Measurements from ENCODE around the gene SPATA33. TPM values are rescaled to one million over a fixed set of nuclear protein-coding genes. Genes with fewer than 3 reads are reported as not detected.

Gene SPATA33
- total RNA-seq, 1 experiment from 2014 or later, result 12.0 TPM

DNA sequence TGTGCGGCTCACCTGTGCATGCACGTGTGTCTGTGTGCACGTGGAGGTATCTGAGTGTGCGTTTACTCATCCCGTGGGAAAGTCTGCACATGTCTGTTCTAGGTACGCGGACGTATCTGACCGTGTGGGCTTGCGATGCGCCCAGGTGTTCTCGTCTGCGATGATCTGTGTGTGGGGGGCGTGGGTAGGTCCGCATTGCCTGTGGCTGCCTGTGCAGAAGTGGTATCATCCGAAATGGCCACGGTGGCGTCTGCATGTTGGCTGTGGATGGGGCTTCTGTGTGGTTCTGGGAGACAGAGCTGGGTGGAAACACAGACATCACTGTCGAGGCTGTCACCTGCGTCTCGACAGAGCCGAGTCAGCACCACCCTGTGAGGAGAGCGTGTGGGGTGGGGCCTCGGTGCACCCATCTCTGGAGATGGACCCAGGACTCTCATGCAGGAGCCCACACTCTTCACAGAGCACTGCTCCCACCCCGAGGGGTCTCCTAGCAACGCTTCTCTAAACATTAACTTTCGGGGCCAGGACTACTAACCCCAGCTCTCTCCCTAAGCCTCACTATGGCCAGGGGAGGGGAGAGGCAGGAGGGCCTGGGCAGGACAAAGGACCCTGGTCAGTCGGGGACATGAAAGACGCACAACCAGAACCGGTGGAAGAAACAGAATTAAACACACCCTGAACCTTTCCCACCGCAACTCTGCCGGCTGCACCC lies 35.8 kb upstream of the SPATA33 start:
- Mint-ChIP-seq H3K27ac (peak overlapping the region; percentile 41; the same call in 1 of the 2 replicates), H3K9me3 (no peaks in the 10 kb centered on the region), H3K27me3 (ENCODE audit: low read depth) (peaks cover 9% of the 10 kb centered on the region; the same call in 1 of the 2 replicates), H3K36me3 (no peaks in the 10 kb centered on the region), H3K4me1 (peaks cover 24% of the 10 kb centered on the region), H3K4me3 (no peak overlapping the region)
- ATAC-seq (no peak), DNase-seq (ENCODE audit: low spot score) (no peak)
- ChIA-PET POLR2A (no interaction called here), CTCF (interaction anchor here (0.9 to 1.9 kb wide), 3 partner anchors 20 to 22 kb away, joined by 3 to 7 read pairs (median 3); no protein-coding TSS in a partner anchor)
- no peak for TF ChIP-seq ZNF219 (CRISPR knock-in tag; IDR thresholded peaks at IDR 0.05; ENCODE audit: borderline replicate concordance)
- no peak for TF ChIP-seq E2F5 (CRISPR knock-in tag; IDR thresholded peaks at IDR 0.05)
- no peak for TF ChIP-seq FOXJ3 (CRISPR knock-in tag; IDR thresholded peaks at IDR 0.05; ENCODE audit: borderline replicate concordance)
- TF ChIP-seq SP1 (CRISPR knock-in tag; conservative IDR thresholded peaks at IDR 0.05), result no peak
- TF ChIP-seq PRRX2 (CRISPR knock-in tag; IDR thresholded peaks at IDR 0.05), result no peak
- TF ChIP-seq ATF1 (CRISPR knock-in tag; IDR thresholded peaks at IDR 0.05), result no peak

DNA sequence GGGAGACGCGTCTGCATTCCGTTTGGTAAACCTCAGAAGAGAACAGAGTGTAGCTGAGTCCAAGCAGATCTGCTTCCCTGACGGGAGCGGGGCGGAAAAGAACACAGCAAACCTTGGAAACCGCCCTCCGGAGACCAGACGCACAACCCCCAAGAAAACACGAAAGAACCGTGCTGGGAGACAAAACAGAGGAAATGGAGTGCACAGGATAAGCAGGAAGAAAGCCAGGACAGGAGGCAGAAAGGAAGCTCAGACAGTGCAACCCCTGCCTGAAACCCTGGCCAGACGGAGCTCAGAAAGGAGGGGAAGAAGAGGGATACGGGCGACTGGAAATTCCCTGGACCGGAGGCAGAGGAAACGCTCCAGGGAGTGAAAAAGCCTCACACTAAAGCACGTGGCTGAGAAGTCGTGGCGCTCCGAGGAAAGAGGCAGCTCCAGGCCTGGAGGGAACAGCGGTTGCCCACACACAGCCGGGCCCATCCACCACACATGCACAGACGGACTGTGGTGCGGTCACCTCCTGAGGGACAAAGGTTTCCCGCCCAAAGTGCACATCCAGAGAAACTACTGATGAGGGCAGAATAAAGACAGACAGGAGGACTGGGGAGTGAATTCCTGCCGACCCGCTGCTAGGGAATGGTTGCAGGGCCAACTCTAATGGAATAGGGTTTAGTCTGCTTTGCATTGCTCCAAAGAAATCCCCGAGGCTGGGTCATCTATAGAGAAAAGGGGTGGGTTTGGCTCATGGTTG lies 34.0 kb upstream of the SPATA33 start:
- ChIA-PET POLR2A (interaction anchor here (0.6 kb wide), 1 partner anchor 58 kb away, joined by 3 read pairs; no protein-coding TSS in a partner anchor), CTCF (interaction anchor here (1.2 to 3.6 kb wide), 5 partner anchors 9 to 48 kb away, joined by 3 to 14 read pairs (median 7); partner anchors contain the start of gene CPNE7)
- Mint-ChIP-seq H3K9me3 (no peaks in the 10 kb centered on the region), H3K36me3 (no peaks in the 10 kb centered on the region), H3K27ac (peak overlapping the region; percentile 16; the same call in 1 of the 2 replicates), H3K27me3 (ENCODE audit: low read depth) (peaks cover 9% of the 10 kb centered on the region; the same call in 1 of the 2 replicates), H3K4me1 (peaks cover 24% of the 10 kb centered on the region), H3K4me3 (no peak overlapping the region)
- TF ChIP-seq GTF2I (CRISPR knock-in tag; conservative IDR thresholded peaks at IDR 0.05) (no peak), OVOL2 (CRISPR knock-in tag; IDR thresholded peaks at IDR 0.05; ENCODE audit: borderline replicate concordance) (no peak), SP1 (CRISPR knock-in tag; conservative IDR thresholded peaks at IDR 0.05) (no peak), TEAD4 (CRISPR knock-in tag; IDR thresholded peaks at IDR 0.05) (no peak), ZNF232 (CRISPR knock-in tag; IDR thresholded peaks at IDR 0.05) (no peak), ZBTB21 (CRISPR knock-in tag; IDR thresholded peaks at IDR 0.05; ENCODE audit: borderline replicate concordance) (no peak)
- TF ChIP-seq, protein P1, sequence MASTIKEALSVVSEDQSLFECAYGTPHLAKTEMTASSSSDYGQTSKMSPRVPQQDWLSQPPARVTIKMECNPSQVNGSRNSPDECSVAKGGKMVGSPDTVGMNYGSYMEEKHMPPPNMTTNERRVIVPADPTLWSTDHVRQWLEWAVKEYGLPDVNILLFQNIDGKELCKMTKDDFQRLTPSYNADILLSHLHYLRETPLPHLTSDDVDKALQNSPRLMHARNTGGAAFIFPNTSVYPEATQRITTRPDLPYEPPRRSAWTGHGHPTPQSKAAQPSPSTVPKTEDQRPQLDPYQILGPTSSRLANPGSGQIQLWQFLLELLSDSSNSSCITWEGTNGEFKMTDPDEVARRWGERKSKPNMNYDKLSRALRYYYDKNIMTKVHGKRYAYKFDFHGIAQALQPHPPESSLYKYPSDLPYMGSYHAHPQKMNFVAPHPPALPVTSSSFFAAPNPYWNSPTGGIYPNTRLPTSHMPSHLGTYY (CRISPR knock-in tag; IDR thresholded peaks at IDR 0.05), result no peak
- TF ChIP-seq, protein P2, sequence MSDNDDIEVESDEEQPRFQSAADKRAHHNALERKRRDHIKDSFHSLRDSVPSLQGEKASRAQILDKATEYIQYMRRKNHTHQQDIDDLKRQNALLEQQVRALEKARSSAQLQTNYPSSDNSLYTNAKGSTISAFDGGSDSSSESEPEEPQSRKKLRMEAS (CRISPR knock-in tag; IDR thresholded peaks at IDR 0.05), result peak; percentile 57; the same call in 1 of the 2 replicates
- peak; percentile 19; the same call in 1 of the 2 replicates for ATAC-seq
- DNase-seq (ENCODE audit: low spot score), result no peak

GRCh38 chr16:89624777-89625761 lies 32.6 kb upstream of the SPATA33 start:
- ATAC-seq (no peak), DNase-seq (ENCODE audit: low spot score) (no peak)
- no peaks in the 10 kb centered on the region for H3K36me3 Mint-ChIP-seq
- ChIA-PET CTCF (interaction anchor here (2.2 to 3.6 kb wide), 2 partner anchors 10 to 16 kb away, joined by 13 to 14 read pairs; no protein-coding TSS in a partner anchor), POLR2A (no interaction called here)
- no peak overlapping the region for H3K4me3 Mint-ChIP-seq
- peaks cover 20% of the 10 kb centered on the region for H3K4me1 Mint-ChIP-seq
- H3K9me3 Mint-ChIP-seq, result peaks cover 1% of the 10 kb centered on the region; the same call in 1 of the 2 replicates
- no peak overlapping the region; the same call in 1 of the 2 replicates for H3K27ac Mint-ChIP-seq
- peaks cover 9% of the 10 kb centered on the region; the same call in 1 of the 2 replicates for H3K27me3 Mint-ChIP-seq (ENCODE audit: low read depth)
- TF ChIP-seq ATF3 (CRISPR knock-in tag; conservative IDR thresholded peaks at IDR 0.05), result no peak
- no peak for TF ChIP-seq ELF4 (CRISPR knock-in tag; IDR thresholded peaks at IDR 0.05; ENCODE audit: low read depth)
- no peak for TF ChIP-seq CTCF (IDR thresholded peaks at IDR 0.05)
- no peak for TF ChIP-seq PRRX2 (CRISPR knock-in tag; IDR thresholded peaks at IDR 0.05)
- no peak for TF ChIP-seq SOX15 (CRISPR knock-in tag; IDR thresholded peaks at IDR 0.05)
- TF ChIP-seq TEAD4 (CRISPR knock-in tag; IDR thresholded peaks at IDR 0.05), result no peak
- TF ChIP-seq ZNF138 (CRISPR knock-in tag; conservative IDR thresholded peaks at IDR 0.05), result no peak
- TF ChIP-seq, protein P3, sequence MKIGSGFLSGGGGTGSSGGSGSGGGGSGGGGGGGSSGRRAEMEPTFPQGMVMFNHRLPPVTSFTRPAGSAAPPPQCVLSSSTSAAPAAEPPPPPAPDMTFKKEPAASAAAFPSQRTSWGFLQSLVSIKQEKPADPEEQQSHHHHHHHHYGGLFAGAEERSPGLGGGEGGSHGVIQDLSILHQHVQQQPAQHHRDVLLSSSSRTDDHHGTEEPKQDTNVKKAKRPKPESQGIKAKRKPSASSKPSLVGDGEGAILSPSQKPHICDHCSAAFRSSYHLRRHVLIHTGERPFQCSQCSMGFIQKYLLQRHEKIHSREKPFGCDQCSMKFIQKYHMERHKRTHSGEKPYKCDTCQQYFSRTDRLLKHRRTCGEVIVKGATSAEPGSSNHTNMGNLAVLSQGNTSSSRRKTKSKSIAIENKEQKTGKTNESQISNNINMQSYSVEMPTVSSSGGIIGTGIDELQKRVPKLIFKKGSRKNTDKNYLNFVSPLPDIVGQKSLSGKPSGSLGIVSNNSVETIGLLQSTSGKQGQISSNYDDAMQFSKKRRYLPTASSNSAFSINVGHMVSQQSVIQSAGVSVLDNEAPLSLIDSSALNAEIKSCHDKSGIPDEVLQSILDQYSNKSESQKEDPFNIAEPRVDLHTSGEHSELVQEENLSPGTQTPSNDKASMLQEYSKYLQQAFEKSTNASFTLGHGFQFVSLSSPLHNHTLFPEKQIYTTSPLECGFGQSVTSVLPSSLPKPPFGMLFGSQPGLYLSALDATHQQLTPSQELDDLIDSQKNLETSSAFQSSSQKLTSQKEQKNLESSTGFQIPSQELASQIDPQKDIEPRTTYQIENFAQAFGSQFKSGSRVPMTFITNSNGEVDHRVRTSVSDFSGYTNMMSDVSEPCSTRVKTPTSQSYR (CRISPR knock-in tag; IDR thresholded peaks at IDR 0.05), result no peak

All from WTC11 (cell line).